Heart right ventricle (tissue), 16 donors: ENCODE data around the gene TBC1D9. TPM values are rescaled to one million over a fixed set of nuclear protein-coding genes. Genes with fewer than 3 reads are reported as not detected.
A peak's percentile ranks its signal among the peaks of the same experiment; 100 is the strongest.

Source experiments
- ATAC-seq, 8 donors: fragments of 200-7000 bp; cut with Tn5 transposase; one replicate each; pipeline ENCODE4 v1.9.1; 2020; ENCODE audit warnings: mild to moderate bottlenecking in 8 of 8, moderate library complexity in 8 of 8, moderate number of reproducible peaks in 1 of 8
- DNase-seq, 2 donors: peaks; one replicate each; pipeline ENCODE4 v3.0.0-alpha.2; 2020
- H3K27ac ChIP-seq, 10 donors: fragments of 200-600 bp; sonication (generic) in 2 of 10; one replicate each; pipeline versions ENCODE4 v1.5.0 to v1.8.0; 2020 to 2022; ENCODE audit warnings: mild to moderate bottlenecking in 3 of 10
- H3K27me3 ChIP-seq, 7 donors: fragments of 200-600 bp; one replicate each; pipeline ENCODE4 v1.8.0; 2021 to 2022; ENCODE audit warnings: mild to moderate bottlenecking in 2 of 7
- H3K36me3 ChIP-seq, 9 donors: fragments of 200-600 bp; sonication (generic) in 1 of 9; one replicate each; pipeline versions ENCODE4 v1.5.0 to v1.8.0; 2020 to 2022; ENCODE audit warnings: mild to moderate bottlenecking in 2 of 9
- H3K4me1 ChIP-seq, 9 donors: fragments of 200-600 bp; sonication (generic) in 1 of 9; one replicate each; pipeline versions ENCODE4 v1.5.0 to v1.8.0; 2020 to 2022; ENCODE audit warnings: mild to moderate bottlenecking in 4 of 9
- H3K4me3 ChIP-seq, 10 donors: fragments of 200-600 bp; sonication (generic) in 2 of 10; one replicate each; pipeline versions ENCODE4 v1.5.0 to v1.8.0; 2020 to 2022; ENCODE audit warnings: mild to moderate bottlenecking in 7 of 10, moderate library complexity in 2 of 10
- H3K9me3 ChIP-seq, 11 donors: fragments of 200-600 bp in 10 of 11; sonication (generic) in 2 of 11; one replicate each; pipeline versions ENCODE4 v1.5.0 to v1.8.0; 2013 to 2022; ENCODE audit warnings: mild to moderate bottlenecking in 2 of 11, control low read depth in 1 of 11, moderate library complexity in 1 of 11
- CTCF ChIP-seq, 9 donors: fragments of 200-600 bp; sonication (generic) in 2 of 9; IDR thresholded peaks; one replicate each; pipeline versions ENCODE4 v1.5.0 to v1.8.0; 2021 to 2022; ENCODE audit warnings: antibody characterized with exemption in 9 of 9, mild to moderate bottlenecking in 5 of 9, moderate library complexity in 1 of 9
- WGBS, 2 donors: extraction: QIAGEN DNeasy Blood & Tissue Kit; methylation state at CpG; one replicate each; pipeline ENCODE4 v1.1.7; 2013; ENCODE audit warnings: inconsistent platforms in 1 of 2; 5-methylcytosine and 5-hydroxymethylcytosine counted together
- intact Hi-C, 10 donors: fragments of 100-400 bp; cut with DNase I; formaldehyde crosslinking; loops; one replicate each; pipeline versions ENCODE4 v1.11.1 to v1.14.2; 2022
- polyA plus RNA-seq, 2 donors: library from polyadenylated mRNA; stranded (reverse); fragments of 200-250 nt; gene quantifications; one replicate each; pipeline ENCODE4 v1.2.3, GENCODE V29; 2013
- total RNA-seq, 10 donors: library from RNA; stranded (reverse); fragmentation: NEBNext Ultra II Directional in 3 of 10; extraction: Animal tissue kit (Norgen Biotek cat#: 25700) in 3 of 10; gene quantifications; one replicate each; pipeline versions ENCODE4 v1.2.1 to v1.2.4, GENCODE V29; 2021 to 2023
- donor health status: Arrhythmogenic right ventricular cardiomyopathy.
- donor health status: ischemic (EF 13 %, LVEDD 7.1; RV severe dilation, severe dysfunction).
- donor health status: healthy with polysubstance abuse.
- donor health status: DM: no; HTN: yes; CAD: no.
- donor health status: DM: no; HTN: no; CAD: no.
- donor health status: ischemic (EF 25% LVEDD 6.9; RV normal size, moderate dysfunction).
- donor health status: ischemic (EF 25% LVEDD 5.7; RV mildly dilated, moderate dysfunction).
- donor health status: healthy.
- donor health status: DM: yes; HTN: yes; CAD: no.
- donor health status: Ischemic cardiomyopathy.
- donor health status: ischemic (EF 35%, LVEDD 5.7; RV mildly dilated, moderate dysfunction).
- donor health status: nonischemic (EF 11% LVEDD 7.7; RV severe dilation, severe dysfunction).
- donor health status: DM: yes; HTN: yes; CAD: no.
- donor health status: PGD.
- donor health status: ischemic (EF 29% LVEDD 5.4; RV normal size, mild dysfunction).
- donor health status: nonischemic (EF 23%, LVEDD 6.1; RV moderate dilation, normal function).

Gene TBC1D9
- total and polyA plus RNA-seq, 12 donors = 4.4 to 20.3 (median 14.4) TPM

GRCh38 chr4:140611854-140612253, 144.3 kb downstream of the TBC1D9 start:
- ATAC-seq (no peak), DNase-seq (no peak)
- Histone ChIP-seq H3K27ac (no peak overlapping the region), H3K27me3 (no peaks in the 10 kb centered on the region), H3K4me3 (no peak overlapping the region), H3K36me3 (no peaks in the 10 kb centered on the region), H3K4me1 (peaks cover 0 to 14% (median 4%) of the 10 kb centered on the region in 9 donors), H3K9me3 (no peaks in the 10 kb centered on the region)
- TF ChIP-seq CTCF (IDR thresholded peaks at IDR 0.05) = no peak
- intact Hi-C loops = loop anchor here in 6 of 10 donors (2.0 to 10.0 kb wide), 4 partner anchors 87 to 250 kb away; partner anchors contain the start of gene ELMOD2 (in 1 of the 6)
- WGBS, 2 donors = 87 to 88% methylated on average over 3 of the region's 3 CpGs

- WGBS, 2 donors = 28 to 32% methylated on average over 6 of the region's 6 CpGs
- H3K4me1 ChIP-seq = peaks cover 0 to 14% (median 4%) of the 10 kb centered on the region in 9 donors
- H3K27ac ChIP-seq = peak overlapping the region in 8 of 10 donors; percentile 17 to 75 (median 39)
- H3K27me3 ChIP-seq = no peaks in the 10 kb centered on the region
- TF ChIP-seq CTCF (IDR thresholded peaks at IDR 0.05) = peak; percentile 42 to 74 (median 62)
- no peaks in the 10 kb centered on the region for H3K36me3 ChIP-seq
- H3K4me3 ChIP-seq = peak overlapping the region in 1 of 10 donors; percentile 4
- intact Hi-C loops = loop anchor here (1.0 to 10.0 kb wide), 7 partner anchors 85 to 249 kb away; partner anchors contain the start of gene ELMOD2 (in 3 of the 10)
- no peaks in the 10 kb centered on the region for H3K9me3 ChIP-seq
- ATAC-seq (peak; percentile 74 to 90 (median 86)), DNase-seq (no peak)
Measured at GRCh38 chr4:140609548-140610425, 146.4 kb downstream of the TBC1D9 start.

GRCh38 chr4:140607852-140608251, 148.3 kb downstream of the TBC1D9 start:
- TF ChIP-seq CTCF (IDR thresholded peaks at IDR 0.05) = no peak
- DNase-seq (no peak), ATAC-seq (no peak)
- H3K36me3 ChIP-seq = no peaks in the 10 kb centered on the region
- intact Hi-C loops = loop anchor here in 6 of 10 donors (5.0 to 10.0 kb wide), 4 partner anchors 83 to 246 kb away; partner anchors contain the start of gene ELMOD2 (in 2 of the 6)
- H3K4me1 ChIP-seq = peaks cover under 1 to 32% (median 9%) of the 10 kb centered on the region in 9 donors
- 81 to 84% methylated on average over 4 of the region's 4 CpGs for WGBS, 2 donors
- no peak overlapping the region for H3K4me3 ChIP-seq
- H3K27ac ChIP-seq = no peak overlapping the region
- H3K9me3 ChIP-seq = no peaks in the 10 kb centered on the region
- H3K27me3 ChIP-seq = no peaks in the 10 kb centered on the region

DNA sequence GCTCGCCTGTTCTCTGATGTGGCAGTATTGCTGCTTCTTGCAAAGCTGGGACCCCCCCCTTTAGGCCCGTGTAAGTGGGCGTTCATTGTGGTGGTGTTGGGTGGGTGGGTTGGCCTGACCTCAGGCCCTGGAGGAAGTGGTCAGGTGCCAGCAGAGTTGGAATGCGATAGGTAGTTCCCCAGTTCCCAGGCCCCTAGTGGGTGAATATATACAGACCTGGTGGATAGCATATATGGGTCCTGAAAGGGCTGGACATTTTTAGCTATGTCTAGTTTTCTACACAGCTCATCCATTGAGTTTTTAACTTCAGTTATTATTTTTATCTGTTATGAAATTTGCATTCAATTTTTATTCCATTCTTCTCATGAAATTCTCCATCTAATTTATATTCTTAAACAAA, 151.6 kb downstream of the TBC1D9 start:
- Histone ChIP-seq H3K9me3 (no peaks in the 10 kb centered on the region), H3K27ac (peak overlapping the region in 3 of 10 donors; percentile 52 to 75 (median 59)), H3K36me3 (no peaks in the 10 kb centered on the region), H3K4me1 (peaks cover 4 to 35% (median 13%) of the 10 kb centered on the region in 9 donors), H3K27me3 (no peaks in the 10 kb centered on the region), H3K4me3 (no peak overlapping the region)
- no peak for ATAC-seq
- no peak for DNase-seq
- WGBS, 2 donors = 85 to 91% methylated on average over 4 of the region's 4 CpGs
- intact Hi-C loops = loop anchor here in 4 of 10 donors (5.0 to 10.0 kb wide), 4 partner anchors 80 to 240 kb away; partner anchors contain the start of gene ELMOD2 (in 2 of the 4)
- TF ChIP-seq CTCF (IDR thresholded peaks at IDR 0.05) = no peak
